ENCODE data around the gene ARF5. TPM values are rescaled to one million over a fixed set of nuclear protein-coding genes. Genes with fewer than 3 reads are reported as not detected.
A peak's percentile ranks its signal among the peaks of the same experiment; 100 is the strongest.

Gene ARF5
- total RNA-seq, 6 experiments from 2014 or later = 51.7 to 105 (median 60.8) TPM

- H3K36me3 ChIP-seq = no peaks in the 10 kb centered on the region
- ATAC-seq = no peak
- no peaks in the 10 kb centered on the region for H3K27me3 ChIP-seq
- H3K4me1 ChIP-seq = no peaks in the 10 kb centered on the region
- no peak for DNase-seq
- H3K27ac ChIP-seq = no peak overlapping the region
- intact Hi-C loops (cut with DNase I) = no loop called here
- H3K9me3 ChIP-seq = no peaks in the 10 kb centered on the region
- 3% methylated on average over 16 of the region's 24 CpGs for WGBS (ENCODE audit: insufficient coverage, low coverage, low lambda C conversion rate, missing lambda C conversion rate)
- TF ChIP-seq POLR2A (IDR thresholded peaks at IDR 0.05) (no peak), CTCF (IDR thresholded peaks at IDR 0.05) (no peak)
- no peak overlapping the region for H3K4me3 ChIP-seq
Measured at GRCh38 chr7:127620406-127621233, 32.4 kb downstream of the ARF5 start.

- H3K4me3 ChIP-seq = no peak overlapping the region
- no peak for TF ChIP-seq CTCF (IDR thresholded peaks at IDR 0.05)
- TF ChIP-seq POLR2A (IDR thresholded peaks at IDR 0.05) = no peak
- no peak overlapping the region for H3K27ac ChIP-seq
- no peaks in the 10 kb centered on the region for H3K27me3 ChIP-seq
- DNase-seq (no peak), ATAC-seq (no peak)
- intact Hi-C loops (cut with DNase I) = no loop called here
- H3K4me1 ChIP-seq = no peaks in the 10 kb centered on the region
- H3K36me3 ChIP-seq = no peaks in the 10 kb centered on the region
- no peaks in the 10 kb centered on the region for H3K9me3 ChIP-seq
Measured at GRCh38 chr7:127625331-127625730, 37.1 kb downstream of the ARF5 start.

GRCh38 chr7:127628445-127628844 is 40.2 kb downstream of the ARF5 start:
- 80% methylated on average over 3 of the region's 3 CpGs for WGBS (ENCODE audit: insufficient coverage, low coverage, low lambda C conversion rate, missing lambda C conversion rate)
- no peak for TF ChIP-seq CTCF (IDR thresholded peaks at IDR 0.05)
- TF ChIP-seq POLR2A (IDR thresholded peaks at IDR 0.05) = no peak

GRCh38 chr7:127629268-127629854 is 41.1 kb downstream of the ARF5 start:
- no peak overlapping the region for H3K27ac ChIP-seq
- intact Hi-C loops (cut with DNase I) = no loop called here
- H3K4me1 ChIP-seq = no peaks in the 10 kb centered on the region
- no peaks in the 10 kb centered on the region for H3K27me3 ChIP-seq
- H3K4me3 ChIP-seq = no peak overlapping the region
- ATAC-seq = peak; percentile 82 to 93 (median 86)
- H3K36me3 ChIP-seq = no peaks in the 10 kb centered on the region
- peak in 1 of 3 donors; percentile 47 for DNase-seq
- no peaks in the 10 kb centered on the region for H3K9me3 ChIP-seq
- 0% methylated on average over 4 of the region's 5 CpGs for WGBS (ENCODE audit: insufficient coverage, low coverage, low lambda C conversion rate, missing lambda C conversion rate)
- peak; percentile 40 to 59 (median 52) for TF ChIP-seq CTCF (IDR thresholded peaks at IDR 0.05)
- TF ChIP-seq POLR2A (IDR thresholded peaks at IDR 0.05) = no peak

More at GRCh38 chr7:127628445-127628844, 40.2 kb downstream of the ARF5 start:
- no peaks in the 10 kb centered on the region for H3K36me3 ChIP-seq
- intact Hi-C loops (cut with DNase I) = no loop called here
- DNase-seq (no peak), ATAC-seq (no peak)
- no peaks in the 10 kb centered on the region for H3K4me1 ChIP-seq
- H3K27me3 ChIP-seq = no peaks in the 10 kb centered on the region
- no peak overlapping the region for H3K27ac ChIP-seq
- H3K9me3 ChIP-seq = no peaks in the 10 kb centered on the region
- H3K4me3 ChIP-seq = no peak overlapping the region

Measured in right lobe of liver (tissue), 6 donors.